NCI-H1105 (cell line): Measurements from ENCODE around the gene PKD2L2.
"Not testable (repeated sequence)": the region's sequence is repeated elsewhere in the genome, so short reads cannot be mapped to it uniquely, and the experiment has no call there.

Experiments used
- DNase-seq: peaks from one replicate; lab custom pipeline; 2025; lab: John Stamatoyannopoulos, UW

PKD2L2 gene

DNA sequence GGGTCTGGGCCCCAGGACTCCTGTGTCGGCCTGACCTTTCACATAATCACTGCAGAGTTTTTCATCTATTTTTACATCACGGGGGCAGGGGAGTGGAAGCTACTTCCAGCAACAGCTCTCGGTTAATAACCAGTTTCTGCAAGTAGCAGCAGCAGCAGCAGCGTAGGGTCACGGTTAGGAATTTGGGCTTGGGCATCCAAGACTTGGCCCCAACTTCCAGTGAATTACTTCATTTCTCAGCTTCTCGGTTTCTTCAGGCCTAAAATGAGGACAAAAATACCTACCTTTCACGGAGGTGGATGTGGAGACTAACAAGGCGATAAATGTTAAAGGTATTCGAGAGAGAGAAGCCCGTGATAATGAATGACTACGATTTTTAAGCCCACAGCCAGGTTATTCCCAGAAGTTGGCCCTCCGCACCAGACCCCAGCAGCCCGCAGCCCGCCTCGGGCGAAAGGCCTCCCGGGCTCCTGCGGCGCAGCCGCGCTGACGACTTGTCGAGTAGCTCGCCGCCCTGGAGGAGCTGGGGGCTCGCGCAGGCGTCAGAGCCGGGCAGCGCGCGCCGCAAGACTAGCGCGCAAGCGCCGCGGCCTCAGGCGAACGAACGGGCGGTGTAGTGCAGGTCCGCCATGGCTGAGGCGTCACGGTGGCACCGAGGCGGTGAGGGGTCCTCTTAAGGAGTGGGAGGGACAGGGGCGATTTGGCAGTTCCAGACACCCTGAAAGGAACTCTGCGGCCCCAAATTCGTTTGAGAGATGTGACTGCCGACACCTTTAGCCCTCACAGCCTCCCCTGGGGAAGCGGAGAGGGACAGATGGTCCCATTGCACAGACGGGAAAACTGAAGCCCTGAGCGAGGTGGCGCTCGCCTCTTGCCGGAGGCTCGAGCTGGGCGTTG, at the start of gene PKD2L2:
TSS of gene PKD2L2 (plus strand) at position 595 of the 897 bp plus-strand sequence. CDS start at position 630, 35 bp downstream.
- no peak for DNase-seq

DNA sequence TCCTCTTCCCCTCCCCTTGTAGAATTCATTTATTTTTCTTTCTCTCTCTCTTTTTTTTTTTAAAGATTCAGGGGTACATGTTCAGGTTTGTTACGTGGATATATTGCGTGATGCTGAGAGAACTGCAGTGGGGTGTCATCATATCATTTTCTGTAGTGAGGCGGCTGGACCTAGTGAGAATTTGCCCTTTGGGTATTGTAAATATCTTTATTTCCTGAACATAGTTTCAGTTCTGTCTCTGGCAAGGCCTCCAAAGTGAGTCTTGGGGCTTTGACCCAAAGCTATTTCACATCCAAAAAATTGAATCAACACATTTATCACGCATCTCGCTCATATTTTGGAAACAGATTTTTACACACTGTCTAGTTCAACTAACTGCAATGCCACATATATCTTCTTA, 47.0 kb upstream of the PKD2L2 start:
- no peak for DNase-seq

DNA sequence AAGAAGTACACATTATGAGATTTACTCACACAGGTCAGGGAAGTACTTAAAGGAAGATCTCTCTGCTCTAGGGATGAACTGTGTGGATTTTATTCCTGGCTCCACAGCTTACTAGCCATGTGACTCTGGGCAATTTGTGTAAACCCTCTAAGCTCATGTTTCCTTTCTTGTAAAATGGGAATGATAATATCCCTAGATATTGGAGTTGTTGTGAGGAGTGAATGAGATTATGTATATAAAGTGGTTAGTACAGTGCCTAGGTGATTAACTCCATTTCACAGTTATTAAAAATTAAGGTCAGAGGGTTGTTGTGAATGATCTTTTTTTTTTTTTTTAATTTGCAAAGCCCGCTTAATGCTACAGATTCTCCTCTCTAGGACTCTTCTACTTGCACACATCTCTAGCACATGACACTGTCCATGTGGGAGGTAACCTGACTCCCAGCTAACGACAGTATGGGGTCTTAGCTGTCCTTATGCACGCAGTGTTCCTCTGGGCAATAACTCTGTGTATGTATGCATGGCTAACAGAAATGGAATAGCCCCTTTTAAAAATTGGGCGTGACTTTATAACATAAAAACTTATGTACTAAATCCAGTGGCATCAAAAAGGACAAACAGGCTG, 45.5 kb upstream of the PKD2L2 start:
- no peak for DNase-seq

DNA sequence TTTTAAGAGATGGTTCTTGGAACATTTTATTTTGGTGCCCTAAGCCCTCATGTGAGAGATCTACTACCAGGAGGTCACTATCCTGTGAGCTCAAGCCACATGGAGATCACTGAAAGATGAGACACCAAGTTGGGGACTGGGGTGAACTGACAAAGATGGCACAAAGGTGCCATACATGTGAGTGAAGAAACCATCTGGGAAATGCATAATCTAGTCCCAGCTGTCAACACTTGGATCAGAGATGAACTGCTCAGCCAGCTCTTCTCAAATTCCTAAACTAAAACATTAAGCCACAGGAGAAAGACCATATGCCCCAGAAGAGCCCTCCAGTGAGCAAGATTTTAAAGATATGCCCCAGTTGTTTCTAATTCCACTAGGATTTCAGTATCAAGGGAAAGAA, 43.8 kb upstream of the PKD2L2 start:
- no peak for DNase-seq

DNA sequence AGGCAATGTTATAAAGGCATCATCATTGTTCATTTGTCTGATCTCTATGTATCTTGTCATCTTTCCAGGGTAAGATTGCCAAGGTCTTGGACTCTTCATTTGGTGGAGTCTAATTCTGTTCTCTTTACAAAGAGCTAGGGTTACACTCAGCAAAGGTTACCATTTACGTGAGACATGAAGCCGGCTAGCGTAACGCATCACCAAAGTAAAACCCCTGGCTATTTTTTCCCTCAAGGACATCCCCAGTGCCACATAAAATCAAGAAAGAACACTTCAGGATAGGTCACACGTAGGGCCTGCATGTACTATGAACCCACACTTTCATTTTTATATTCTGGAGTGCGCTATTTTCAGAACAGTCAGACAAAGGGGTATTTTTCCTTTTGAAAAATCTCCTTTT, 41.6 kb upstream of the PKD2L2 start:
- no peak for DNase-seq

DNA sequence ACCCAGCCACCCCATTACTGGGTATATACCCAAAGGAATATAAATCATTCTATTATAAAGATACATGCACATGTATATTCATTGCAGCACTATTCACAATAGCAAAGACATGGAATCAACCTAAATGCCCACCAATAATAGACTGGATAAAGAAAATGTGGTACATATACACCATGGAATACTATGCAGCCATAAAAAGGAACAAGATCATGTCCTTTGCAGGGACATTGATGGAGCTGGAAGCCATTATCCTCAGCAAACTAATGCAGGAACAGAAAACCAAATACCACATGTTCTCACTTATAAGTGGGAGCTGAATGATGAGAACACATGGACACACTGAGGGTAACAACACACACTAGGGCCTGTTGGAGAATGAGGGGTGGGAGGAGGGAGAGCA, 36.1 kb upstream of the PKD2L2 start:
- not testable (repeated sequence) for DNase-seq

DNA sequence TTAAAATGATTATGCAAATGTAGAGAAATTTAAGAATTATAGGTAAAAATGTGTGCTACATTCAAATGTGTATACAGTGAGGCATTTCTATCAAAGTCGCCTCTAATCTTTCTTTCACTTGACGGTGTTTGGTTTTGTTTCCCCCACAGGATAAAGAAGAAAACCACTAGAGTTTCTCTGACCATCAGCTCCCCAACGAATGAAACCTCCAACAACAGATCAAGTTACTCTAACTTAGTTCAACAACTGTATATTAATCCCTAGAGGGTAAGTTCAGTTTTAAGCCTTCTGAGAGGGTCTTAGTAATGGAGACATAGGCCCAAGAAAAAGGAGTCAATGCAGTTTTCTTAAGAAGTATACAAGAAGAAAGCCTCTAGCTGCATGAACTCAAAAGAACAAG, 33.1 kb upstream of the PKD2L2 start:
- no peak for DNase-seq

DNA sequence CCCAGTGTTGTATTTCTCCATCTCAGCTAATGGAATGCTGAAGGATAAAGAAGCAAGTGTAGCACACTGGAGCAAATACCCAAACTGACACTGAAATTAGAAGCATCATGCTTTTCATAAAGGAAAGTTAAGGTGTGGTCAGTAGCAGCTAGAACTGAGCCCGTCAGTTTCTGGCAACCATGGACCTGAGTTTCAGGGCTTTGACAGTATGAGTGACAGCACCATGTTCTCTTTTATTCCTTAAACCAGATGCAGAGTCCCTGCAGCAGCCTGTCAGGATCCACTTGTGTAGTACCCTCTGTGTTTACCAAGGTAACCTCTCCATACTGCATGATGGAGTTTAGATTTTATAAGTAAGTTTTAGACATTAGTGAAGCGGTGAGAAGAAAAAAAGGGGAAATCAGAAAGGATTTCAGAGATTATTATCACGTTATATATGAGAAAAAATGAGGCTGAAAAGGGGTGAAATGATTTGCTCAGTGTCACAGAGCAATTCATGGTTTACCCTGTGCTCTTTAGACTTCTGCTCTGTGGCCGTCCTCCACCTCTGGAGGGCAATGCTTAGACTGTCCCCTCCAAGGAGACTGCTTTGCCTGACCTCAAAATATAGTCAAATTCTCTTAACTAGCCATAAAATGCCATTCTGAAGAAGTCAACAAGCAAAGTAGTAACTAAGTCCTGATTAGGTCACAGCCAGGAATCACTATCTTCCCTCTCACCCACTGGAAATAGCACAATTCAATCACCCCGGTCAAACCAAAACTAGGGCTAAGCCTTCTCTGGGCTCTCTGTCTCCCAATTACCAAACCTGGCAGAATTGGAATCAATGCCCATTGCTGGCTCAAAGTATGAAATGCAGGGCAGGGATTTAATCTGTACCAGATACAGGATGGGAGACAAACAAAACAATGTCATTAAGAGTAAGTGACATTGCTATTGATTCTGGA, 32.1 kb upstream of the PKD2L2 start:
- DNase-seq = no peak

DNA sequence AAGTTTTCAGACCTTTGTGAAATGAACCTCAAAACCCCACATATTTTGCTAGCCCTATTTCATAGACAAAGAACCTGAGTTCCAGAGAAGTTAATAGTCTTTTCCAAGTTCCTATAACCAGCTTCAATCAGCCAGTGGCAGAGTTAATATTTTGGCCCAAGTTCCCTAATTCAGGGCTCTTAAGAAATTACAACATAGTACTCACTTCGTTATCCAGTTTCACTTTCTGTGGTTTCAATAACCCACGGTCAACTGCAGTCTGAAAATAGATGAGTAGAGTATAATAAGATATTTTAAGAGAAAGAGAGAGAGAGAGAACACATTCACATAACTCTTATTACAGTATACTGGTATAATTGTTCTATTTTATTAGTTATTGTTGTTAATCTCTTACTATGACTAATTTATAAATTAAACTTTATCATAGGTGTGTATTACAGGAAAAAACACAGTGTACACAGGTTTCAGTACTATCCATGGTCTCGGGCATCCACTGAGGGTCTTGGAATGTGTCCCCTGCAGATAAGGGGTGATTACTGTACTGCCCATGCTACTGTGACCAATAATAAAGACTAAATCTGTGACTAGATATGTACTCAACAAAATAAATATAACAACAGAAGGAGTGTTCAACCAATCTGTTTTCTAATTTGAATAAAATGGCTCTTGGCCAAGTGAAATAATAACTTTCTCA, 30.9 kb upstream of the PKD2L2 start:
- DNase-seq = no peak

DNA sequence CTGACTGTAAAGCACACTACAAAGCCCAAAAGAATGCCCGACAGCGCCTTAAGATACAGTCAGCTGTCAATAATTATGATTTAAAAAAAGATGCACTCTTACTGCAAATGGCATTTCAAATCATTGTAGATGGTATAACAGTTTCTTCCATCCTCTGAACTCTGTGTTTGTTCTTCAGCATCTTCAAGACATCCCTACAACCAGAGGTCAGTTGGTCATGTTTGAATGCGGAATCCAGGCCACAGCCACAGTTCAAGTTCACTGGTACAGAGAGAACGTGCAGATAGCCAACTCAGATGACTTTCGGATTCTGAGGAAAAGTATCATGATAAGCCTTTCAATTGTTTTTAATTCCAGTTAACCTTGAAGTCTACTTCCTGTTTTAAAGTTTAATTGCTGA, 30.3 kb upstream of the PKD2L2 start:
- DNase-seq = no peak

DNA sequence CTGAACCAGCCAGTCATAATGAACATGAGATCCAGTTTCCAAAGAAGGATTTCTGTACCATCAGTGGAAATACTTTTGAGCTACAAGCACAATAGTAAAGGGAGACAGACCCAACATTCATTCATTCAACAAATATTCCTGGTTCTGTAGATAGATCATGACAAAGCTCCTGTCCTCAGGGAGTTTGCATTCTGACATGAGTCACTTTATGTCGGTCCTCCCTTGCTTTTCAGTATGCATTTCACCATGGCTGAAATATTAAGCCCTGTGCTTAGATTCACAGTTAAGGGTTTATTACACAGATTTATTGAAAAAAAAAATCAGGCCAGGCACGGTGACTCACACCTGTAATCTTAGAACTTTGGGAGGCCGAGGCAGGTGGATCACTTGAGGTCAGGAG, 27.0 kb upstream of the PKD2L2 start:
- no peak for DNase-seq

DNA sequence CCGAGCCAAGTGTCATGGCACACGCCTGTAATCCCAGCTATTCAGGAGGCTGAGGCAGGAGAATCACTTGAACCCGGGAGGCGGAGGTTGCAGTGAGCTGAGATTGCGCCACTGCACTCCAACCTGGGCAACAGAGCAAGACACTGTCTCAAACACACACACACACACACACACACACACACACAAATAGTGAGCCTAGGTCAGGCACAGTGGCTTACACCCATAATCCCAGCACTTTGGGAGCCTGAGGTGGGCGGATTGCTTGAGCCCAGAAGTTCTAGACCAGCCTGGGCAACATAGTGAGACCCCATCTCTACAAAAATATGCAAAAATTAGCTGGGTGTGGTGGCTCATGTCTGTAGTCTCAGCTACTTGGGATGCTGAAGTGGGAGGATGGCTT, 25.6 kb upstream of the PKD2L2 start:
- DNase-seq = not testable (repeated sequence)

DNA sequence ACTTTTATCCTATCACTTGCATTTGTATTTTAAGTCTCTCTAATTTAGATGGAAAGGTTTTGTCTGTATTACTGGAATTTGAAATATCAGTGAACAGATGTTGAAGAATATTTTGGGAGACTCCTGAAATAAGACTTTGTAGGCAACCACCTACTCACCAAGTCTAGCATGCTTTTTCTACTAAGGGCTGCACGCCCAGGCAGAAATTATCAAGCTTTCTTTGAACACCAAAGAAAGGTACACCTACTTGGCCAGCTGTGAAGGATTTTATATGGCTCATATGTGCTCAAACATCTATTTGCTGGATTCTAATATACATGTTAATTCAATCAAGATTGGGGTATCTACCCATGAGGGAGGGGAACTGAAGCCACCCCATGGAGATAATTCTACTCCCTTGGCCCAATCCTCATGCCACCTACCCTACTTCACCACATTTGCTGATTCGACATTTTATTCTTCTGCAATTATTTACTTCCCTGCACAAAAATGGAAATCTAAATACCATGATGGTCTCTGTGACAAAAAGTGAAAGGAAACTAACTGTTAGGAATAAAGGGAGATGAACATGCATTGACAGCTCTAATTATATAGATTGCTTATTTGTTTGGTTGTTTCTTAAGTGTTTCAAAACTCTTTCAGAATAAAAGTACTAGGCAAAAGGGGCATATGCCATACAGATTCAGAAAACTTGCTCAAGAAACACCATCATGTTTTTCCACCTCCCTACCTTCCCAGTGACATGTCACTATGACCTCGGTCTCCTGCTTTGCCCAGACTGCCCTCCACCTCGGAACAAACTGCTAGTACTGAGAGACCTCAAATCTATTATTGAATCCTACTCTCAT, 22.5 kb upstream of the PKD2L2 start:
- no peak for DNase-seq

DNA sequence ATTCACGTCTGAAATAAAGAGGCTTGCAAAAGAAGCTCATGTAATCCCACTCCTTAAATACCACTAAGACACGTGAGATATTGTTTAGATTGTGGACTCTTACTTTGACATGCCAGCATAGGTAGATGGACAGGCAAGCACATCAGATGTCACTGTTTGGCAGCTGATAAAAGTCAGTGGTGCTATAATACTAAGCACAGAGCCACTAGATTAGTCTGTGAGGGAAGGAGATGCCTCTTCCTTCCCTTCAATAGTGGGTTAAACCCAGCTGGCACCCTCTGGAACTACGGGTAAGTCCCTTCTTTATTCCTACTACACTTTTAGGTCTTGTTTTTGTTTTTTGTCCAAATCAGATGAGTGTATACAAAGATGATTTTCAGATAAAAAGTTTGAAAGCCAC, 21.6 kb upstream of the PKD2L2 start, which contains the start of gene MYOT:
TSS of gene MYOT (plus strand) at position 197 of the 400 bp plus-strand sequence. CDS start 2,792 bp downstream, outside the sequence.
- no peak for DNase-seq

DNA sequence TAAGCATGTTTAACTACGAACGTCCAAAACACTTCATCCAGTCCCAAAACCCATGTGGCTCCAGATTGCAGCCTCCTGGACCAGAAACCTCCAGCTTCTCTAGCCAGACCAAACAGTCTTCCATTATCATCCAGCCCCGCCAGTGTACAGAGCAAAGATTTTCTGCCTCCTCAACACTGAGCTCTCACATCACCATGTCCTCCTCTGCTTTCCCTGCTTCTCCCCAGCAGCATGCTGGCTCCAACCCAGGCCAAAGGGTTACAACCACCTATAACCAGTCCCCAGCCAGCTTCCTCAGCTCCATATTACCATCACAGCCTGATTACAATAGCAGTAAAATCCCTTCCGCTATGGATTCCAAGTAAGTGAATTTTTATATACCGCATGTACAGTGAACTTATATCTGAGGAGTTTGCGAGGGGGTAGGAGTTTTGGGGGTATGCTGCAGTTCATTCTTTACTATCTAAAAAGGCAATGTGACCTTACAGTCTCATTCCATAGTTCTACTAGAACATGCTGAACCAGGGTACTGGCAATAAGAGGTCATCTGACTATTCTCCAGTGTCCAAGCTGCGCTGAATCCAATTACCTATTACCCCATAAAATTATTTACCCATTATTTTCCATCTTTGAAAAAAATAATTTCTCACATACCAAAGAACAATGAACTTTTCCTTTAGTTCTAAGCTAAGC, 18.5 kb upstream of the PKD2L2 start:
- DNase-seq = no peak

DNA sequence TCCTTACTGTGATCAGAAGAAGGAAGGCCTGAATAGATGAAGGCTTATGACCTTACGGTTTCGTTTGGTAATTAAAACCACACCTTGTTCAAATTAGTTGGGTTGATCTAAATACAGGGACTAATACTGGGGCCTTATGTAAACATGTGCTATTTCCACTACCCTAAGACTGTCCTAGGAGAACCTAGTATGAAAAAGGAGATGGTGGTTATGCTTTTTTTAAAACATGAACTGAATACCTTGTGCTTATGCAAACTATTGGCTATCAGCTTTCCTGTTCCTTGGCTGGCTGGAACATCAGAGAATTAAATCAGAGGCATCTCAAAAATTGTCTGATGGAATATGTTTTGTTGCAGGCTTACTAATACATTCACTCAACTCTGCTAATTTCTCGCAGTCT, 17.7 kb upstream of the PKD2L2 start:
- no peak for DNase-seq

DNA sequence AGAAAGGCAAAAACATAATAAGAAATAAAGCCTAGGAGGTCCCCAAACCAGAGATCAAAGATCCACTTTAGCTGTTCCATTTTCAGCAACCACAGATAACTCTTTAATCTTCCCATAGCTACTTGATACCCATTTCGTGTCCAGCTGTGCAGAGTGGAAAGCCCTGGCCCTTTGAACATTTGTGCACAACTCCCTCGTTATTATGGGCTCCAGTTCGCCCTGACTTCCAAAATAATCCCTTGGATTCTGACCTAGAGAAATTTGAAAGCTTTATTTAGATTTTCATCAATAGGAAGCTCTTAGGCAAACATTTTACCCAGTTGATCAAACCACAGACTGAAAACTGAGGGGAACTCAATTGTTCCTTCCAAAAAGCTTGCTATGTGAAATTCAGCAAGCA, 16.8 kb upstream of the PKD2L2 start:
- no peak for DNase-seq

DNA sequence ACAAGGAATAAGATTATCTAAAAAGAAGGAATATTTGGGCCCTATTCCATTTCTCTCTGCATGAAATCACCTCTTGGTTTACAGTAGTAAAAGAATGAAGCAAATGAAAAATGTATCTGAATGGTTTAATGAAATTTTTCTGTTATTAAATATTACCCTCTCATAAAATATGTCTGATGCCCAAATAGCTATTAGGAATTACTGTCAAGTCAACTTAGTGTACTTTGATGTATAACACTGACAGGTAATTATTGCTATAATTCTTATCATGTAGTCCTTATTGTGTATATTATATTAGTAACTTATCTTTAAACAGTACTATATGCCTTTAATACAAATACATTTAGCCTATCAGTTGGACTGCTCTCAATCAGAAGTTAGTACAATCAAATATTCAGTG, 13.2 kb upstream of the PKD2L2 start:
- no peak for DNase-seq

DNA sequence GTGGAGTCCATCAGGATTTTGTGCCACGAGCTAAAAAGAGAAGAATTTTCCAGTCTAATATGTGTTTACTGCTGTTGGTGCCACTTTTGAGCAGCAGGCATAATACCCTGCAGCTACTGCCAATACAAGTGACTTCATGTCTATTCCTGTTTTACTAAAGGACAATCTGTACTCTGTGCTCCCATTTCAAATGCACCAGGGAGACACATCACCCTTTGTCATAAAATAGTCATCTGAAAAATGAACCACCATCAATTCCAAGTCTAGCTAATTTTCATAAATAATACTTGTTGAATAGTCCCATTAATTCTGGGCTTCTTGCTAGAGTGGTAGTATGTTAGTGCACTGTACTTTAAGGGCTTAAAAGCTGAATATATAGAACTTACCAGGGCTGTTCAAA, 8.9 kb upstream of the PKD2L2 start:
- DNase-seq = no peak

DNA sequence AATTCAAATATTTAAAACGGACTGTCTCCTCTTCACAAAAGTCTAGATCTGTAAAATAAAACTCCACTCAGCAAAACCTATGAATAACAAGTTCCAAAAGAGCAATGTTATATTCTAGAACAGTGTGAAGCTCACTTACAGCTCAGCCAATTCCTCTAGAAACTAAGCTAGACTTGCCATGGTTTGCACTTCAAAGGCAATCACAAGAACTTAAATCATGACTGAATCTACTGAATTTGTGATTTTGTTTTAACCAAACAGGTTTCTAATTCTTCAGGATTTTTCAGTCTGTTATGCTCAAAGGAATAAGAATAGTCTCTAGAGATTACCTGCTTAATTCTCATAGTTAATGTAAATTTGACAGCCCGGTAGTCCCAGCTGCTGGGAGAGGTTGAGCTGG, 1.4 kb upstream of the PKD2L2 start:
- DNase-seq = no peak
